WERI-Rb-1 (cell line): ENCODE results near the gene CLSTN3.

Source experiments
- DNase-seq: peaks from one replicate; pipeline ENCODE4 v3.0.0-alpha.2; 2020
- H3K27ac ChIP-seq: fragments of 250-450 bp; sonication (Bioruptor Pico); 2 replicates; pipeline ENCODE4 v1.5.1; 2020; ENCODE audit warnings: mild to moderate bottlenecking, moderate library complexity
- H3K27me3 ChIP-seq: fragments of 250-450 bp; sonication (Bioruptor Pico); 2 replicates; pipeline ENCODE4 v1.5.1; 2021; ENCODE audit warnings: mild to moderate bottlenecking, low read depth, moderate library complexity; ENCODE audit not compliant: insufficient read depth, severe bottlenecking
- H3K36me3 ChIP-seq: fragments of 250-450 bp; sonication (Bioruptor Pico); 2 replicates; pipeline ENCODE4 v1.5.1; 2020; ENCODE audit warnings: mild to moderate bottlenecking, moderate library complexity
- H3K4me3 ChIP-seq: 2 replicates; pipeline ENCODE4 v1.5.1; 2011; ENCODE audit warnings: low read depth, mild to moderate bottlenecking, control low read depth, low read length
- H3K9me3 ChIP-seq: fragments of 250-450 bp; sonication (Bioruptor Pico); 2 replicates; pipeline ENCODE4 v1.5.1; 2021; ENCODE audit warnings: mild to moderate bottlenecking, moderate library complexity; ENCODE audit not compliant: severe bottlenecking
- TF ChIP-seq, protein P1 (sequence below): IDR thresholded peaks from 2 replicates; pipeline ENCODE4 v1.5.1; 2011; ENCODE audit warnings: low read depth, mild to moderate bottlenecking, control low read depth, inconsistent platforms, low read length

CLSTN3 gene

GRCh38 chr12:7157391-7157790 lies 27.2 kb downstream of the CLSTN3 start:
- H3K36me3 ChIP-seq = peaks cover 6% of the 10 kb centered on the region
- TF ChIP-seq, protein P1, sequence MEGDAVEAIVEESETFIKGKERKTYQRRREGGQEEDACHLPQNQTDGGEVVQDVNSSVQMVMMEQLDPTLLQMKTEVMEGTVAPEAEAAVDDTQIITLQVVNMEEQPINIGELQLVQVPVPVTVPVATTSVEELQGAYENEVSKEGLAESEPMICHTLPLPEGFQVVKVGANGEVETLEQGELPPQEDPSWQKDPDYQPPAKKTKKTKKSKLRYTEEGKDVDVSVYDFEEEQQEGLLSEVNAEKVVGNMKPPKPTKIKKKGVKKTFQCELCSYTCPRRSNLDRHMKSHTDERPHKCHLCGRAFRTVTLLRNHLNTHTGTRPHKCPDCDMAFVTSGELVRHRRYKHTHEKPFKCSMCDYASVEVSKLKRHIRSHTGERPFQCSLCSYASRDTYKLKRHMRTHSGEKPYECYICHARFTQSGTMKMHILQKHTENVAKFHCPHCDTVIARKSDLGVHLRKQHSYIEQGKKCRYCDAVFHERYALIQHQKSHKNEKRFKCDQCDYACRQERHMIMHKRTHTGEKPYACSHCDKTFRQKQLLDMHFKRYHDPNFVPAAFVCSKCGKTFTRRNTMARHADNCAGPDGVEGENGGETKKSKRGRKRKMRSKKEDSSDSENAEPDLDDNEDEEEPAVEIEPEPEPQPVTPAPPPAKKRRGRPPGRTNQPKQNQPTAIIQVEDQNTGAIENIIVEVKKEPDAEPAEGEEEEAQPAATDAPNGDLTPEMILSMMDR = no peak
- H3K4me3 ChIP-seq = no peak overlapping the region
- no peaks in the 10 kb centered on the region for H3K27me3 ChIP-seq
- no peaks in the 10 kb centered on the region for H3K9me3 ChIP-seq
- DNase-seq = no peak
- H3K27ac ChIP-seq = no peak overlapping the region; the same call in 1 of the 2 replicates

GRCh38 chr12:7158781-7159609 lies 28.8 kb downstream of the CLSTN3 start:
- no peak overlapping the region for H3K4me3 ChIP-seq
- peaks cover 3% of the 10 kb centered on the region; the same call in 1 of the 2 replicates for H3K36me3 ChIP-seq
- no peaks in the 10 kb centered on the region for H3K9me3 ChIP-seq
- no peak for DNase-seq
- TF ChIP-seq, protein P1 = no peak
- H3K27me3 ChIP-seq = no peaks in the 10 kb centered on the region
- no peak overlapping the region for H3K27ac ChIP-seq

DNA sequence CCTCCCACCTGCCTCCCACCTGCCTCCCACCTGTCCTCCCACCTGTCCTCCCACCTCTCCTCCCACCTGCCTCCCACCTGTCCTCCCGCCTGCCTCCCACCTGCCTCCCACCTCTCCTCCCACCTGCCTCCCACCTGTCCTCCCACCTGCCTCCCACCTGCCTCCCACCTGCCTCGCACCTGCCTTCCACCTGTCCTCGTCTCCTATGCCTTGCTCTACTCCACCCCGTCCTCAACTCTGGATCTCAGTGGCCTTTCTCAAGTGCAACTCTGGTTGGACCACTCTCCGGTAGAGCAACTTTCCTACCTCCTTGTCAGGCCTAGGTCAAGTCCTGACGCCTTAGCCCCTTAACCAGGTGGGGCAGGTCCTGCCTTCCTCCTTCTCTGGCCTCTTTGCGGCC lies 30.0 kb downstream of the CLSTN3 start:
- Histone ChIP-seq H3K27ac (no peak overlapping the region), H3K27me3 (no peaks in the 10 kb centered on the region), H3K9me3 (no peaks in the 10 kb centered on the region), H3K4me3 (no peak overlapping the region), H3K36me3 (peaks cover 3% of the 10 kb centered on the region; the same call in 1 of the 2 replicates)
- TF ChIP-seq, protein P1 = no peak
- no peak for DNase-seq

DNA sequence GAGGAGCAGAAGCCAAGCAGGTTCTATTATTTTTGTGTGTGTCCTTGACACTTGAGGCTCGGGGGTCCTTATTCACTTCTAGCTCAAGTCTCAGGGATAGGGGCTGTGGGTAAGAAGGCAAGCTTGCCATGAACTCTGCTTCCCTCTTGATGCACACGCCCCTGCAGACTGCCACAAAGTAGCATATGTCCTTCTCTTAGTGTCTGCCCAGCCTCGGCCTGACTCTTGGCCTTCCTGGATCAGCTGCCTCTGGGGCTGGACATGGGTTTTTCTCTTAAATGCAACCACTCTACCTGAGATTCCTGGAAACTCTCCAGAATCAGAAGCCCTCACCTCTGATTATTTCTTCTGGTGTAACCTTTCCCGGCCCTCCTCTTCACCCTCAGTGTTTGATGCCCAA lies 31.2 kb downstream of the CLSTN3 start:
- Histone ChIP-seq H3K36me3 (peaks cover 3% of the 10 kb centered on the region; the same call in 1 of the 2 replicates), H3K27me3 (no peaks in the 10 kb centered on the region), H3K27ac (no peak overlapping the region), H3K9me3 (no peaks in the 10 kb centered on the region), H3K4me3 (no peak overlapping the region)
- DNase-seq = no peak
- TF ChIP-seq, protein P1 = no peak

DNA sequence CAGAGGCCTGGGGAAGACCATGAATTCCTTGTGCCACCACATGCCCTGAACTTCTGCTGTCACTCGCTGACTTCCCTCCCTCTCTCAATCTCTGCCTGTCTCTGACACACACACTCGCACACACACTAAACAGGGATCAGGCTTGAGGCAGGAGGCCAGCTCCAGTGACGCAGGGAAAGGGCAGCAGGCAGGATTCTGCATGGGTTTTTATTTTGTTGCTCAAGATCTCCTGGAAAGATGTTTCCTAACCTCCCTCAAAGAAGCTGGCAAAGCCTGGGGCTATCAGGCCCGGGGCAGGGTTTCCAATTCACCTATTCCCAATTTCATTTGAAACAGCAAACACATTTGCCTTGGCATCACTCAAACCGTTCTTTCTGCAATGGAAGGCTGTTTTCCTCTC lies 31.6 kb downstream of the CLSTN3 start:
- TF ChIP-seq, protein P1 = no peak
- Histone ChIP-seq H3K27ac (no peak overlapping the region), H3K4me3 (no peak overlapping the region), H3K27me3 (no peaks in the 10 kb centered on the region), H3K9me3 (peaks cover 3% of the 10 kb centered on the region), H3K36me3 (0 out of 2 replicates have a peak, but pooled peaks cover 3% of the 10 kb centered on the region)
- no peak for DNase-seq
